NCI-H2107 (cell line): ENCODE measurements around the gene MED27.
A peak's percentile ranks its signal among the peaks of the same experiment; 100 is the strongest.
"Not testable (repeated sequence)": the region's sequence is repeated elsewhere in the genome, so short reads cannot be mapped to it uniquely, and the experiment has no call there.

Experiments used
- DNase-seq: peaks from one replicate; lab custom pipeline; 2025; lab: John Stamatoyannopoulos, UW

Gene MED27

GRCh38 chr9:131921635-131922034 lies 158.0 kb downstream of the MED27 start:
- not testable (repeated sequence) for DNase-seq

- no peak for DNase-seq
These were observed 160.5 kb downstream of the MED27 start for GRCh38 chr9:131919216-131919615.

- DNase-seq: no peak
These were observed 161.2 kb downstream of the MED27 start for GRCh38 chr9:131918481-131918880.

GRCh38 chr9:131917009-131917408 lies 162.7 kb downstream of the MED27 start:
- no peak for DNase-seq

GRCh38 chr9:131915181-131915580 lies 164.5 kb downstream of the MED27 start:
- no peak for DNase-seq

- DNase-seq: no peak
These were observed 167.0 kb downstream of the MED27 start for GRCh38 chr9:131912671-131913070.

- no peak for DNase-seq
These were observed 167.6 kb downstream of the MED27 start for GRCh38 chr9:131912069-131912468.

GRCh38 chr9:131910572-131910971 lies 169.1 kb downstream of the MED27 start:
- DNase-seq: no peak

- no peak for DNase-seq
These were observed 174.5 kb downstream of the MED27 start for GRCh38 chr9:131905144-131905543.

GRCh38 chr9:131899296-131900228 lies 180.1 kb downstream of the MED27 start:
- no peak for DNase-seq

- DNase-seq: no peak
These were observed 186.7 kb downstream of the MED27 start for GRCh38 chr9:131892902-131893500.

GRCh38 chr9:131892162-131892707 lies 187.4 kb downstream of the MED27 start:
- DNase-seq: peak; percentile 9

- DNase-seq: no peak
These were observed 188.1 kb downstream of the MED27 start for GRCh38 chr9:131891598-131891997.

GRCh38 chr9:131889437-131890251 lies 190.0 kb downstream of the MED27 start:
- DNase-seq: no peak

- DNase-seq: no peak
These were observed 190.7 kb downstream of the MED27 start for GRCh38 chr9:131888923-131889322.

- DNase-seq: no peak
These were observed 192.0 kb downstream of the MED27 start for GRCh38 chr9:131887680-131888079.

- DNase-seq: no peak
These were observed 192.8 kb downstream of the MED27 start for GRCh38 chr9:131886826-131887225.

- DNase-seq: peak; percentile 31
These were observed 194.5 kb downstream of the MED27 start for GRCh38 chr9:131885144-131885609.

- no peak for DNase-seq
These were observed 195.4 kb downstream of the MED27 start for GRCh38 chr9:131884222-131884621.

GRCh38 chr9:131880833-131881583 lies 198.7 kb downstream of the MED27 start:
- no peak for DNase-seq

- DNase-seq: no peak
These were observed 199.8 kb downstream of the MED27 start for GRCh38 chr9:131879911-131880290.
